ENCODE results near the gene FKBP9. TPM values are rescaled to one million over a fixed set of nuclear protein-coding genes. Genes with fewer than 3 reads are reported as not detected.
A peak's percentile ranks its signal among the peaks of the same experiment; 100 is the strongest.

The FKBP9 gene
- total RNA-seq, 1 experiment from 2014 or later, result 28.6 TPM

DNA sequence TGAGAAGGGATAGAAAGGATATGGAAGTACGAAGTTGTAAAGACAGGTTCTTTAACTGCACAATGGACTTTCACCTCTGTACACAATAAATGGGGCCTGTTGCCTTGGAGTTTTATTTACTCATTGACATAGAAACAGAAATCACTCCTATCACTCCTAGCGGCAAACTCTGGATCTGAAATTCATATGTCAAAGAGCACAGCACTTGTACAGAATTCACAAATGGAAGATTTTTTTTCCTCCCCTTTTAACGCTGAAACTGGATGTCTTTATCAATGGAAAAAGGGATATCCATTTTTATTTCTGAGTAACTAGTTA is 87.1 kb downstream of the FKBP9 start:
- TF ChIP-seq, protein P1, sequence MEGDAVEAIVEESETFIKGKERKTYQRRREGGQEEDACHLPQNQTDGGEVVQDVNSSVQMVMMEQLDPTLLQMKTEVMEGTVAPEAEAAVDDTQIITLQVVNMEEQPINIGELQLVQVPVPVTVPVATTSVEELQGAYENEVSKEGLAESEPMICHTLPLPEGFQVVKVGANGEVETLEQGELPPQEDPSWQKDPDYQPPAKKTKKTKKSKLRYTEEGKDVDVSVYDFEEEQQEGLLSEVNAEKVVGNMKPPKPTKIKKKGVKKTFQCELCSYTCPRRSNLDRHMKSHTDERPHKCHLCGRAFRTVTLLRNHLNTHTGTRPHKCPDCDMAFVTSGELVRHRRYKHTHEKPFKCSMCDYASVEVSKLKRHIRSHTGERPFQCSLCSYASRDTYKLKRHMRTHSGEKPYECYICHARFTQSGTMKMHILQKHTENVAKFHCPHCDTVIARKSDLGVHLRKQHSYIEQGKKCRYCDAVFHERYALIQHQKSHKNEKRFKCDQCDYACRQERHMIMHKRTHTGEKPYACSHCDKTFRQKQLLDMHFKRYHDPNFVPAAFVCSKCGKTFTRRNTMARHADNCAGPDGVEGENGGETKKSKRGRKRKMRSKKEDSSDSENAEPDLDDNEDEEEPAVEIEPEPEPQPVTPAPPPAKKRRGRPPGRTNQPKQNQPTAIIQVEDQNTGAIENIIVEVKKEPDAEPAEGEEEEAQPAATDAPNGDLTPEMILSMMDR (conservative IDR thresholded peaks at IDR 0.05; ENCODE audit: low read depth, low read length), result no peak
- TF ChIP-seq EZH2 (IDR thresholded peaks at IDR 0.05; ENCODE audit: borderline replicate concordance, low read depth, low read length, poor library complexity, severe bottlenecking), result no peak
- no peak overlapping the region for H3K4me3 ChIP-seq (ENCODE audit: low read depth, low read length, poor library complexity, severe bottlenecking)
- ChIA-PET CTCF (no interaction called here), POLR2A (ENCODE audit: low non-redundant PET) (no interaction called here)
- no TSS peak for BruUV-seq (replicated peaks)
- peaks cover 56% of the 10 kb centered on the region for H3K4me1 ChIP-seq (ENCODE audit: insufficient read depth, low read length, poor library complexity, severe bottlenecking)
- peak overlapping the region; percentile 57 for H3K27ac ChIP-seq (ENCODE audit: low read depth, low read length, poor library complexity, severe bottlenecking)
- no peak for DNase-seq (ENCODE audit: low spot score)
- no peaks in the 10 kb centered on the region for H3K36me3 ChIP-seq (ENCODE audit: insufficient read depth, low read length, poor library complexity, severe bottlenecking)
- no peaks in the 10 kb centered on the region for H3K9me3 ChIP-seq (ENCODE audit: low read depth, low read length, poor library complexity, severe bottlenecking)
- no peaks in the 10 kb centered on the region for H3K27me3 ChIP-seq (replicated peaks; ENCODE audit: insufficient read depth, low read depth, low read length, poor library complexity)
- intact Hi-C loops (cut with micrococcal nuclease; ENCODE audit: unreplicated experiment), result loop anchor here (10.0 kb wide), 1 partner anchor 100 kb away; no protein-coding TSS in a partner anchor

DNA sequence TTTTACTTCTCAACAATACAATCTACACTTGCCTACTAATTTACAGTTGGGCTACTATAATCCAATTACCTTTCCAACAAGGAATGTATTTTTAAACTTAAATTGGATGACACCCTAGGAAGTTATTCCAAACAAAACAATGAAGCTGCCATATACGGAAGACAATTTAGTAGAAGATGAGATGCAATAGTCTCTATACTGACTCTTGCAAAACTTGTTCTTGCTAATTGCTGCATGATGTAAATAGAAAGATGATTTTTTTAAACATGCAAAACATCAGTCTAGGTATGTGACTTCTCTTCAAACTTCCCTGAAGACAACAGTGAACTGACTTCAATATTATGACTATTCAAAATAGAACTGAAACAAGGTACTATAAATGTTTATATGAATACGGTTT is 87.7 kb downstream of the FKBP9 start:
- ChIA-PET CTCF (no interaction called here), POLR2A (ENCODE audit: low non-redundant PET) (no interaction called here)
- no TSS peak for BruUV-seq (replicated peaks)
- Histone ChIP-seq H3K27me3 (replicated peaks; ENCODE audit: insufficient read depth, low read depth, low read length, poor library complexity) (no peaks in the 10 kb centered on the region), H3K9me3 (ENCODE audit: low read depth, low read length, poor library complexity, severe bottlenecking) (no peaks in the 10 kb centered on the region), H3K36me3 (ENCODE audit: insufficient read depth, low read length, poor library complexity, severe bottlenecking) (no peaks in the 10 kb centered on the region), H3K4me1 (ENCODE audit: insufficient read depth, low read length, poor library complexity, severe bottlenecking) (peaks cover 50% of the 10 kb centered on the region), H3K27ac (ENCODE audit: low read depth, low read length, poor library complexity, severe bottlenecking) (peak overlapping the region; percentile 57), H3K4me3 (ENCODE audit: low read depth, low read length, poor library complexity, severe bottlenecking) (no peak overlapping the region)
- intact Hi-C loops (cut with micrococcal nuclease; ENCODE audit: unreplicated experiment), result loop anchor here (10.0 kb wide), 1 partner anchor 100 kb away; no protein-coding TSS in a partner anchor
- DNase-seq (ENCODE audit: low spot score), result peak; percentile 30
- TF ChIP-seq, protein P1 (conservative IDR thresholded peaks at IDR 0.05; ENCODE audit: low read depth, low read length), result no peak
- no peak for TF ChIP-seq EZH2 (IDR thresholded peaks at IDR 0.05; ENCODE audit: borderline replicate concordance, low read depth, low read length, poor library complexity, severe bottlenecking)

DNA sequence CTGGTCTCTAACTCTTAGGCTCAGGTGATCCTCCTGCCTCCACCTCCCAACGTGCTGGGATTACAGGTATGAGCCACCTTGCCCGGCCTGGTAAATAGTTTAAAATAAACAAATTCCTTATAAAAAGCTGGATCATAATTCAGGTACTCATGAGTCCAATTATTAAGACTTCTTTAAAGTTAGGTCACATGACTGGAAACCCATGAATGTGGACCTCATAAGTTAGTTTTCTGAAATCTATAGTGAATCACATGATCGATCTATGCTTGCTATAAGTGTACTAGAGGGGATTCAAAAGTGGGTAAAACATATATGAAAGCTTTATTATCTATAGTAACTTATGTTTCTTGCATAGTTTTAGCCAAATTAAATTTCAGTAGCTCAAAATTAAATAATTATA is 91.0 kb downstream of the FKBP9 start:
- Histone ChIP-seq H3K27ac (ENCODE audit: low read depth, low read length, poor library complexity, severe bottlenecking) (no peak overlapping the region), H3K9me3 (ENCODE audit: low read depth, low read length, poor library complexity, severe bottlenecking) (no peaks in the 10 kb centered on the region), H3K36me3 (ENCODE audit: insufficient read depth, low read length, poor library complexity, severe bottlenecking) (no peaks in the 10 kb centered on the region), H3K27me3 (replicated peaks; ENCODE audit: insufficient read depth, low read depth, low read length, poor library complexity) (no peaks in the 10 kb centered on the region), H3K4me3 (ENCODE audit: low read depth, low read length, poor library complexity, severe bottlenecking) (no peak overlapping the region), H3K4me1 (ENCODE audit: insufficient read depth, low read length, poor library complexity, severe bottlenecking) (peaks cover 28% of the 10 kb centered on the region)
- no TSS peak for BruUV-seq (replicated peaks)
- CTCF ChIA-PET, result no interaction called here
- intact Hi-C loops (cut with micrococcal nuclease; ENCODE audit: unreplicated experiment), result loop anchor here (10.0 kb wide), 1 partner anchor 103 kb away; no protein-coding TSS in a partner anchor
- DNase-seq (ENCODE audit: low spot score), result no peak
- no peak for TF ChIP-seq EZH2 (IDR thresholded peaks at IDR 0.05; ENCODE audit: borderline replicate concordance, low read depth, low read length, poor library complexity, severe bottlenecking)
- TF ChIP-seq, protein P1 (conservative IDR thresholded peaks at IDR 0.05; ENCODE audit: low read depth, low read length), result no peak
- POLR2A ChIA-PET (ENCODE audit: low non-redundant PET), result no interaction called here
